ENCODE measurements around the gene DLAT.
"Not testable (repeated sequence)": the region's sequence is repeated elsewhere in the genome, so short reads cannot be mapped to it uniquely, and the experiment has no call there.

The DLAT gene

GRCh38 chr11:112005422-112006094 is 19.6 kb upstream of the DLAT start:
- H3K27me3 ChIP-seq (ENCODE audit: insufficient read depth, low read length), result no peaks in the 10 kb centered on the region
- no peak overlapping the region for H3K9ac ChIP-seq (ENCODE audit: low read depth, low read length)
- H3K27ac ChIP-seq (ENCODE audit: low read depth, low read length), result no peak overlapping the region

GRCh38 chr11:112006095-112006441 is 19.1 kb upstream of the DLAT start:
- not testable (repeated sequence) for H3K9ac ChIP-seq (ENCODE audit: low read depth, low read length); H3K27ac ChIP-seq (ENCODE audit: low read depth, low read length); H3K4me1 ChIP-seq (ENCODE audit: insufficient read depth, low read length); H3K9me3 ChIP-seq (ENCODE audit: insufficient read depth, low read depth, low read length); H3K4me3 ChIP-seq (ENCODE audit: low read length); H3K27me3 ChIP-seq (ENCODE audit: insufficient read depth, low read length)
- peaks cover 22% of the 10 kb centered on the region for H3K36me3 ChIP-seq (ENCODE audit: insufficient read depth, low read length)
- 74% methylated on average over 4 of the region's 4 CpGs for WGBS

More at GRCh38 chr11:112005422-112006094, 19.6 kb upstream of the DLAT start:
- no peak overlapping the region for H3K4me3 ChIP-seq (ENCODE audit: low read length)
- peaks cover 26% of the 10 kb centered on the region for H3K36me3 ChIP-seq (ENCODE audit: insufficient read depth, low read length)
- no peaks in the 10 kb centered on the region; the same call in 1 of the 2 replicates for H3K4me1 ChIP-seq (ENCODE audit: insufficient read depth, low read length)
- WGBS, result 91% methylated on average over 10 of the region's 11 CpGs
- H3K9me3 ChIP-seq (ENCODE audit: insufficient read depth, low read depth, low read length), result no peaks in the 10 kb centered on the region

GRCh38 chr11:112011451-112011850 is 13.8 kb upstream of the DLAT start:
- 78% methylated on average over 5 of the region's 5 CpGs for WGBS
- not testable (repeated sequence) for H3K27me3 ChIP-seq (ENCODE audit: insufficient read depth, low read length)

GRCh38 chr11:112012874-112013273 is 12.3 kb upstream of the DLAT start:
- H3K36me3 ChIP-seq (ENCODE audit: insufficient read depth, low read length), result peaks cover 5% of the 10 kb centered on the region; the same call in 1 of the 2 replicates
- no peaks in the 10 kb centered on the region for H3K27me3 ChIP-seq (ENCODE audit: insufficient read depth, low read length)
- WGBS, result 94% methylated on average over 3 of the region's 4 CpGs
- H3K27ac ChIP-seq (ENCODE audit: low read depth, low read length), result no peak overlapping the region
- H3K9ac ChIP-seq (ENCODE audit: low read depth, low read length), result no peak overlapping the region
- H3K4me1 ChIP-seq (ENCODE audit: insufficient read depth, low read length), result no peaks in the 10 kb centered on the region
- H3K4me3 ChIP-seq (ENCODE audit: low read length), result no peak overlapping the region
- no peaks in the 10 kb centered on the region for H3K9me3 ChIP-seq (ENCODE audit: insufficient read depth, low read depth, low read length)

More at GRCh38 chr11:112011451-112011850, 13.8 kb upstream of the DLAT start:
- H3K9me3 ChIP-seq (ENCODE audit: insufficient read depth, low read depth, low read length); H3K4me1 ChIP-seq (ENCODE audit: insufficient read depth, low read length); H3K4me3 ChIP-seq (ENCODE audit: low read length); H3K36me3 ChIP-seq (ENCODE audit: insufficient read depth, low read length); H3K9ac ChIP-seq (ENCODE audit: low read depth, low read length); H3K27ac ChIP-seq (ENCODE audit: low read depth, low read length): not testable (repeated sequence)

GRCh38 chr11:112013497-112014164 is 11.6 kb upstream of the DLAT start:
- no peaks in the 10 kb centered on the region for H3K9me3 ChIP-seq (ENCODE audit: insufficient read depth, low read depth, low read length)
- WGBS, result 94% methylated on average over 3 of the region's 4 CpGs
- no peak overlapping the region for H3K27ac ChIP-seq (ENCODE audit: low read depth, low read length)
- H3K27me3 ChIP-seq (ENCODE audit: insufficient read depth, low read length), result no peaks in the 10 kb centered on the region
- H3K9ac ChIP-seq (ENCODE audit: low read depth, low read length), result no peak overlapping the region
- no peak overlapping the region for H3K4me3 ChIP-seq (ENCODE audit: low read length)
- no peaks in the 10 kb centered on the region for H3K4me1 ChIP-seq (ENCODE audit: insufficient read depth, low read length)
- H3K36me3 ChIP-seq (ENCODE audit: insufficient read depth, low read length), result peaks cover 13% of the 10 kb centered on the region

- Histone ChIP-seq H3K9me3 (ENCODE audit: insufficient read depth, low read depth, low read length) (no peaks in the 10 kb centered on the region), H3K4me3 (ENCODE audit: low read length) (no peak overlapping the region), H3K27me3 (ENCODE audit: insufficient read depth, low read length) (no peaks in the 10 kb centered on the region), H3K27ac (ENCODE audit: low read depth, low read length) (no peak overlapping the region), H3K4me1 (ENCODE audit: insufficient read depth, low read length) (no peaks in the 10 kb centered on the region), H3K9ac (ENCODE audit: low read depth, low read length) (no peak overlapping the region), H3K36me3 (ENCODE audit: insufficient read depth, low read length) (peaks cover 33% of the 10 kb centered on the region)
- 92% methylated on average over 13 of the region's 13 CpGs for WGBS
Measured at GRCh38 chr11:112016088-112016764, 9.0 kb upstream of the DLAT start.

- Histone ChIP-seq H3K36me3 (ENCODE audit: insufficient read depth, low read length) (peaks cover 33% of the 10 kb centered on the region), H3K4me3 (ENCODE audit: low read length) (no peak overlapping the region), H3K9me3 (ENCODE audit: insufficient read depth, low read depth, low read length) (no peaks in the 10 kb centered on the region), H3K27ac (ENCODE audit: low read depth, low read length) (no peak overlapping the region), H3K9ac (ENCODE audit: low read depth, low read length) (no peak overlapping the region), H3K27me3 (ENCODE audit: insufficient read depth, low read length) (no peaks in the 10 kb centered on the region), H3K4me1 (ENCODE audit: insufficient read depth, low read length) (no peaks in the 10 kb centered on the region)
- WGBS, result 100% methylated on average over 1 of the region's 1 CpG
Measured at GRCh38 chr11:112016765-112017376, 8.3 kb upstream of the DLAT start.

GRCh38 chr11:112017538-112017937 is 7.7 kb upstream of the DLAT start:
- peaks cover 38% of the 10 kb centered on the region for H3K36me3 ChIP-seq (ENCODE audit: insufficient read depth, low read length)
- no peak overlapping the region for H3K27ac ChIP-seq (ENCODE audit: low read depth, low read length)
- H3K27me3 ChIP-seq (ENCODE audit: insufficient read depth, low read length), result no peaks in the 10 kb centered on the region
- no peak overlapping the region for H3K9ac ChIP-seq (ENCODE audit: low read depth, low read length)
- no peak overlapping the region for H3K4me3 ChIP-seq (ENCODE audit: low read length)
- H3K9me3 ChIP-seq (ENCODE audit: insufficient read depth, low read depth, low read length), result no peaks in the 10 kb centered on the region
- 91% methylated on average over 4 of the region's 4 CpGs for WGBS
- no peaks in the 10 kb centered on the region for H3K4me1 ChIP-seq (ENCODE audit: insufficient read depth, low read length)

- Histone ChIP-seq H3K4me3 (ENCODE audit: low read length) (no peak overlapping the region), H3K9me3 (ENCODE audit: insufficient read depth, low read depth, low read length) (no peaks in the 10 kb centered on the region), H3K4me1 (ENCODE audit: insufficient read depth, low read length) (no peaks in the 10 kb centered on the region; the same call in 1 of the 2 replicates), H3K36me3 (ENCODE audit: insufficient read depth, low read length) (peaks cover 39% of the 10 kb centered on the region), H3K9ac (ENCODE audit: low read depth, low read length) (no peak overlapping the region), H3K27ac (ENCODE audit: low read depth, low read length) (no peak overlapping the region), H3K27me3 (ENCODE audit: insufficient read depth, low read length) (no peaks in the 10 kb centered on the region)
- WGBS, result 94% methylated on average over 5 of the region's 5 CpGs
Measured at GRCh38 chr11:112019066-112019465, 6.1 kb upstream of the DLAT start.

- Histone ChIP-seq H3K9me3 (ENCODE audit: insufficient read depth, low read depth, low read length) (no peaks in the 10 kb centered on the region), H3K27me3 (ENCODE audit: insufficient read depth, low read length) (no peaks in the 10 kb centered on the region), H3K4me1 (ENCODE audit: insufficient read depth, low read length) (no peaks in the 10 kb centered on the region; the same call in 1 of the 2 replicates), H3K27ac (ENCODE audit: low read depth, low read length) (no peak overlapping the region), H3K4me3 (ENCODE audit: low read length) (no peak overlapping the region), H3K36me3 (ENCODE audit: insufficient read depth, low read length) (peaks cover 36% of the 10 kb centered on the region), H3K9ac (ENCODE audit: low read depth, low read length) (no peak overlapping the region)
- 88% methylated on average over 3 of the region's 3 CpGs for whole genome bisulfite sequencing
Measured at GRCh38 chr11:112023104-112023503, 2.1 kb upstream of the DLAT start.

- no peak overlapping the region for H3K27ac ChIP-seq (ENCODE audit: low read depth, low read length)
- 10% methylated on average over 10 of the region's 10 CpGs for WGBS
- H3K9me3 ChIP-seq (ENCODE audit: insufficient read depth, low read depth, low read length), result no peaks in the 10 kb centered on the region
- peak overlapping the region; percentile 94 for H3K9ac ChIP-seq (ENCODE audit: low read depth, low read length)
- peaks cover 36% of the 10 kb centered on the region for H3K36me3 ChIP-seq (ENCODE audit: insufficient read depth, low read length)
- peak overlapping the region; percentile 85 for H3K4me3 ChIP-seq (ENCODE audit: low read length)
- H3K4me1 ChIP-seq (ENCODE audit: insufficient read depth, low read length), result no peaks in the 10 kb centered on the region; the same call in 1 of the 2 replicates
- no peaks in the 10 kb centered on the region for H3K27me3 ChIP-seq (ENCODE audit: insufficient read depth, low read length)
Measured at GRCh38 chr11:112024178-112024772, 933 bp upstream of the DLAT start.

Measured in HUES64 (cell line).